Adrenal gland (tissue), 5 donors: ENCODE data around the gene GIGYF2.

Experiments
- CTCF ChIP-seq, 6 experiments: fragments of 450-650 bp in 4 of 6; fragments of 200-600 bp in 2 of 6; sonication (generic) in 1 of 6; IDR thresholded peaks; 1 replicate in 5 of 6; 2 replicates in 1 of 6; pipeline versions ENCODE4 v1.5.1 to v1.8.0; 2016 to 2021; ENCODE audit warnings: antibody characterized with exemption in 6 of 6, mild to moderate bottlenecking in 2 of 6, moderate library complexity in 1 of 6
- POLR2A ChIP-seq, 2 donors: fragments of 450-650 bp; IDR thresholded peaks; one replicate each; pipeline ENCODE4 v1.6.1; 2017; ENCODE audit warnings: antibody characterized with exemption in 2 of 2, mild to moderate bottlenecking in 2 of 2, moderate library complexity in 1 of 2
- donor health status: DM: no; HTN: no; CAD: no.

- TF ChIP-seq CTCF (IDR thresholded peaks at IDR 0.05) = no peak
- no peak for TF ChIP-seq POLR2A (IDR thresholded peaks at IDR 0.05)
Observed at GRCh38 chr2:232693344-232693743, 3.8 kb upstream of the GIGYF2 start.
